H9 (cell line): ENCODE results near the gene PALM3. TPM values are rescaled to one million over a fixed set of nuclear protein-coding genes. Genes with fewer than 3 reads are reported as not detected.

Experiments used
- DNase-seq: peaks from one replicate; pipeline ENCODE4 v3.0.0-alpha.2; 2017
- H2AFZ ChIP-seq: one replicate; pipeline ENCODE4 v1.6.1; 2013; ENCODE audit warnings: mild to moderate bottlenecking, low read length, control low read depth, moderate library complexity
- H2AK5ac ChIP-seq: 2 replicates; pipeline ENCODE4 v1.6.1; 2013; ENCODE audit warnings: low read length, control low read depth, mixed read lengths; ENCODE audit not compliant: insufficient read length
- H2BK120ac ChIP-seq: one replicate; pipeline ENCODE4 v1.6.1; 2013; ENCODE audit warnings: low read depth, mild to moderate bottlenecking, low read length, control low read depth, inconsistent platforms; ENCODE audit not compliant: poor library complexity, severe bottlenecking
- H2BK12ac ChIP-seq: 2 replicates; pipeline ENCODE4 v1.6.1; 2013; ENCODE audit warnings: low read length, control low read depth, mixed read lengths, low read depth; ENCODE audit not compliant: insufficient read length
- H2BK15ac ChIP-seq: 2 replicates; pipeline ENCODE4 v1.6.1; 2013; ENCODE audit warnings: low read depth, low read length, control low read depth
- H2BK20ac ChIP-seq: one replicate; pipeline ENCODE4 v1.6.1; 2013; ENCODE audit warnings: low read depth, mild to moderate bottlenecking, low read length, control low read depth, inconsistent platforms; ENCODE audit not compliant: poor library complexity, severe bottlenecking
- H2BK5ac ChIP-seq: 2 replicates; pipeline ENCODE4 v1.6.1; 2013; ENCODE audit warnings: low read length, control low read depth, mixed read lengths; ENCODE audit not compliant: insufficient read length
- H3K14ac ChIP-seq: 2 replicates; pipeline ENCODE4 v1.6.1; 2013; ENCODE audit warnings: low read length, control low read depth; ENCODE audit not compliant: insufficient read depth
- H3K18ac ChIP-seq: 2 replicates; pipeline ENCODE4 v1.6.1; 2013; ENCODE audit warnings: low read depth, mild to moderate bottlenecking, mixed read lengths, low read length, control low read depth; ENCODE audit not compliant: insufficient read length
- H3K23ac ChIP-seq: 2 replicates; pipeline ENCODE4 v1.6.1; 2013; ENCODE audit warnings: low read length, control low read depth, mixed read lengths, low read depth; ENCODE audit not compliant: insufficient read length
- H3K23me2 ChIP-seq: 2 replicates; pipeline ENCODE4 v1.6.1; 2013; ENCODE audit warnings: low read depth, mild to moderate bottlenecking, mixed read lengths, low read length, control low read depth; ENCODE audit not compliant: insufficient read length, poor library complexity, severe bottlenecking
- H3K27ac ChIP-seq: 2 replicates; pipeline ENCODE4 v1.5.1; 2013; ENCODE audit warnings: low read length, control low read depth, mixed read lengths, low read depth; ENCODE audit not compliant: insufficient read length
- H3K27me3 ChIP-seq: 2 replicates; pipeline ENCODE4 v1.6.1; 2013; ENCODE audit warnings: low read length, control low read depth, inconsistent platforms; ENCODE audit not compliant: insufficient read depth
- H3K4ac ChIP-seq: 2 replicates; pipeline ENCODE4 v1.6.1; 2013; ENCODE audit warnings: low read depth, mild to moderate bottlenecking, control low read depth, inconsistent platforms, low read length, moderate library complexity
- H3K4me1 ChIP-seq: 2 replicates; pipeline ENCODE4 v1.6.1; 2013; ENCODE audit warnings: low read length, control low read depth, inconsistent platforms; ENCODE audit not compliant: insufficient read depth
- H3K4me2 ChIP-seq: 2 replicates; pipeline ENCODE4 v1.6.1; 2013; ENCODE audit warnings: low read length, control low read depth, mixed read lengths; ENCODE audit not compliant: insufficient read length, insufficient read depth
- H3K56ac ChIP-seq: 2 replicates; pipeline ENCODE4 v1.6.1; 2013; ENCODE audit warnings: low read depth, mild to moderate bottlenecking, mixed read lengths, low read length, control low read depth; ENCODE audit not compliant: insufficient read length
- H3K79me1 ChIP-seq: 2 replicates; pipeline ENCODE4 v1.6.1; 2013; ENCODE audit warnings: low read depth, mild to moderate bottlenecking, moderate library complexity, low read length, control low read depth, inconsistent platforms; ENCODE audit not compliant: insufficient read depth, poor library complexity, severe bottlenecking
- H3K79me2 ChIP-seq: 2 replicates; pipeline ENCODE4 v1.6.1; 2013; ENCODE audit warnings: low read length, control low read depth, inconsistent platforms; ENCODE audit not compliant: insufficient read depth
- H3K9ac ChIP-seq: 2 replicates; pipeline ENCODE4 v1.6.1; 2013; ENCODE audit warnings: low read length, control low read depth, mixed read lengths; ENCODE audit not compliant: insufficient read length; ENCODE audit errors: extremely low read depth
- H3K9me3 ChIP-seq: one replicate; pipeline ENCODE4 v1.6.1; 2013; ENCODE audit warnings: low read depth, low read length, inconsistent platforms; ENCODE audit not compliant: control insufficient read depth
- H3T11ph ChIP-seq: one replicate; pipeline ENCODE4 v1.6.1; 2013; ENCODE audit warnings: mild to moderate bottlenecking, low read length, control low read depth, inconsistent platforms
- H4K20me1 ChIP-seq: one replicate; pipeline ENCODE4 v1.6.1; 2013; ENCODE audit not compliant: control insufficient read depth, insufficient read length, insufficient read depth
- H4K5ac ChIP-seq: 2 replicates; pipeline ENCODE4 v1.6.1; 2013; ENCODE audit warnings: low read depth, mild to moderate bottlenecking, mixed read lengths, low read length, control low read depth; ENCODE audit not compliant: insufficient read length
- H4K8ac ChIP-seq: replicated peaks from 2 replicates; pipeline ENCODE4 v1.6.1; 2013; ENCODE audit warnings: low read length, control low read depth, mixed read lengths, low read depth; ENCODE audit not compliant: insufficient read length
- H4K91ac ChIP-seq: 2 replicates; pipeline ENCODE4 v1.6.1; 2013; ENCODE audit warnings: low read depth, mild to moderate bottlenecking, moderate library complexity, mixed read lengths, low read length, control low read depth; ENCODE audit not compliant: insufficient read length
- H3K27ac Mint-ChIP-seq, 3 experiments: 2 replicates in 2 of 3; 3 replicates in 1 of 3; pipeline ENCODE4 v1.8.0; 2020 to 2021; ENCODE audit warnings: mixed read lengths in 3 of 3, mild to moderate bottlenecking in 1 of 3, moderate library complexity in 1 of 3
- H3K27me3 Mint-ChIP-seq: 2 replicates; pipeline ENCODE4 v1.8.0; 2021; ENCODE audit warnings: low read depth, mild to moderate bottlenecking, moderate library complexity, mixed read lengths
- H3K36me3 Mint-ChIP-seq, 3 experiments: 2 replicates in 2 of 3; 3 replicates in 1 of 3; pipeline ENCODE4 v1.8.0; 2020 to 2021; ENCODE audit warnings: low read depth in 3 of 3, mixed read lengths in 3 of 3; ENCODE audit not compliant: insufficient read depth in 1 of 3
- H3K4me1 Mint-ChIP-seq, 2 experiments: 2 replicates each; pipeline ENCODE4 v1.8.0; 2020; ENCODE audit warnings: mixed read lengths in 2 of 2
- H3K4me3 Mint-ChIP-seq, 2 experiments: 2 replicates in 1 of 2; 3 replicates in 1 of 2; pipeline ENCODE4 v1.8.0; 2020 to 2021; ENCODE audit warnings: mild to moderate bottlenecking in 2 of 2, mixed read lengths in 2 of 2, moderate library complexity in 1 of 2
- H3K9me3 Mint-ChIP-seq, 2 experiments: 2 replicates in 1 of 2; 3 replicates in 1 of 2; pipeline ENCODE4 v1.8.0; 2020; ENCODE audit warnings: mild to moderate bottlenecking in 2 of 2, mixed read lengths in 2 of 2, moderate library complexity in 1 of 2
- CTCF ChIP-seq: fragments of 200-600 bp; sonication (generic); conservative IDR thresholded peaks from 3 replicates; pipeline ENCODE4 v1.8.0; 2021; ENCODE audit warnings: antibody characterized with exemption, mild to moderate bottlenecking
- WGBS: extraction: QIAGEN DNeasy Blood & Tissue Kit; methylation state at CpG from one replicate; pipeline ENCODE4 v1.1.7; 2013; ENCODE audit warnings: missing lambda C conversion rate, low lambda C conversion rate, mixed read lengths; ENCODE audit not compliant: insufficient read length; ENCODE audit errors: extremely low coverage; 5-methylcytosine and 5-hydroxymethylcytosine counted together
- total RNA-seq: library from RNA; stranded (reverse); gene quantifications from 2 replicates; pipeline ENCODE4 v1.2.1, GENCODE V29; 2021

The PALM3 gene
- total RNA-seq, 1 experiment from 2014 or later, result 11.5 TPM

- Histone ChIP-seq H2BK120ac (no peak overlapping the region), H2AFZ (no peak overlapping the region), H3K4me1 (no peaks in the 10 kb centered on the region; the same call in 1 of the 2 replicates), H3K56ac (no peak overlapping the region), H3K4me2 (peak overlapping the region; percentile 67), H4K20me1 (no peaks in the 10 kb centered on the region), H3K9me3 (no peaks in the 10 kb centered on the region), H2BK20ac (no peak overlapping the region), H3K23me2 (peaks cover 9% of the 10 kb centered on the region), H4K5ac (no peak overlapping the region), H3K79me2 (no peaks in the 10 kb centered on the region), H3K23ac (no peak overlapping the region), H2AK5ac (no peak overlapping the region), H2BK5ac (no peak overlapping the region), H3K27me3 (no peaks in the 10 kb centered on the region), H3T11ph (no peak overlapping the region), H3K18ac (no peak overlapping the region), H2BK15ac (no peak overlapping the region), H3K4ac (no peak overlapping the region), H4K8ac (no peak overlapping the region), H4K91ac (no peak overlapping the region), H3K14ac (peak overlapping the region; percentile 52; the same call in 1 of the 2 replicates), H2BK12ac (peak overlapping the region; percentile 79), H3K27ac (no peak overlapping the region), H3K9ac (no peak overlapping the region), H3K79me1 (no peaks in the 10 kb centered on the region)
- Mint-ChIP-seq H3K27ac (no peak overlapping the region; a peak in 2 of 7 replicates), H3K27me3 (peaks cover 14% of the 10 kb centered on the region), H3K4me1 (peaks cover 6 to 7% of the 10 kb centered on the region in 2 experiments; a peak in 3 of 4 replicates), H3K36me3 (peaks cover 0 to 7% (median 0%) of the 10 kb centered on the region in 3 experiments; a peak in 3 of 7 replicates), H3K4me3 (peak overlapping the region; percentile 89 to 95), H3K9me3 (no peaks in the 10 kb centered on the region)
- no peak for TF ChIP-seq CTCF
- WGBS, result no CpG with 5 or more reads among the region's 24 CpGs
- no peak for DNase-seq
Observed at GRCh38 chr19:14081797-14082674, 20.2 kb upstream of the PALM3 start.
